Cardiac fibroblast (primary cell): Measurements from ENCODE around the gene RNF212.

Experiments
- DNase-seq, 2 donors: peaks; one replicate each; pipeline versions ENCODE4 v3.0.0 to v3.0.0-alpha.2; 2010; ENCODE audit warnings: low read depth in 2 of 2
- H3K4me3 ChIP-seq, 2 donors: replicated peaks in 1 of 2; 1 replicate in 1 of 2; 2 replicates in 1 of 2; pipeline ENCODE4 v1.5.1; 2011; ENCODE audit warnings: low read depth in 2 of 2, low read length in 2 of 2, mild to moderate bottlenecking in 2 of 2, moderate library complexity in 1 of 2
- CTCF ChIP-seq: IDR thresholded peaks from one replicate; pipeline ENCODE4 v1.5.1; 2011; ENCODE audit warnings: low read depth, mild to moderate bottlenecking, low read length, inconsistent platforms

RNF212 gene

DNA sequence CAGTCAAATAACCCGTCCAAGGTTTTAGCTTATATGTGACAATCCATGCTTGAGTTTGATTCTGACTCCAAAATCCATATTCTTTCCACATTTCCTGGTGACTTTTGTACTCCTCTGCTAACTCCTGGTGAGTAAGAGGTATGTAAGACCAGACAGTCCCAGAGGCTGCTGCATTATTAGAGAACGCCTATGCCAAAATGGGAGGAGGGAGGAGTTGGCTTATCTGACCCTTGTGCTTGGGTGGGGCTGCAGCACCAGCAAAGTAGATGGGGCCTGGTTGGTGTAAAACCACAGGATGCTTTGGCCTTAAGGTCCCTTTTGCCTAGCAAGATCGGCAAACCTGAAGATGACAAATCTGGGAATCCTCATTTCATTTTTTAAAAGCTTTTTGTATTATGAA lies 9.1 kb upstream of the RNF212 start:
- DNase-seq, result no peak
- no peak for TF ChIP-seq CTCF
- H3K4me3 ChIP-seq, result no peak overlapping the region

- TF ChIP-seq CTCF, result no peak
- DNase-seq, result peak in 1 of 2 donors; percentile 17
- no peak overlapping the region for H3K4me3 ChIP-seq
Observed at GRCh38 chr4:1116838-1117237, 3.5 kb upstream of the RNF212 start.

GRCh38 chr4:1115528-1116293 lies 2.3 kb upstream of the RNF212 start:
- DNase-seq, result peak in 1 of 2 donors; percentile 3
- H3K4me3 ChIP-seq, result no peak overlapping the region
- no peak for TF ChIP-seq CTCF

DNA sequence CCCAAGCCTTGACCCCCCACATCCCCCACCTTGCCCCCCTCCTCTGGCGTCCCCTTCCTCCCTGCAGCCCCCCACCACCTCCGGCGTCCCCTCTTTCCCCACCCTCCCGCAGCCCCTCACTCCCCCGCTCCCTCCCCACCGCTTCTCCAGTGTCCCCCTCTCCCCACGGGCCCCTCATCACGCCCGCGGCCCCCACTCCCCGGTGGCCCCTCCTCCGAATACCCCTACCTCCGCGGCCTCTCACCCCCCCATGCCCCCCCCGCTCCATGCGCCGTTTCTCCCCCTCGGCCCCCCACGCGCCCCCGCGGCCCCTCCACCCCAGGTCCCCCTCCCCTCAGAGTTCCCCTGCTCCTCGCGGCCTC lies 562 bp downstream of the RNF212 start:
- H3K4me3 ChIP-seq, result no peak overlapping the region
- TF ChIP-seq CTCF, result no peak
- no peak for DNase-seq

DNA sequence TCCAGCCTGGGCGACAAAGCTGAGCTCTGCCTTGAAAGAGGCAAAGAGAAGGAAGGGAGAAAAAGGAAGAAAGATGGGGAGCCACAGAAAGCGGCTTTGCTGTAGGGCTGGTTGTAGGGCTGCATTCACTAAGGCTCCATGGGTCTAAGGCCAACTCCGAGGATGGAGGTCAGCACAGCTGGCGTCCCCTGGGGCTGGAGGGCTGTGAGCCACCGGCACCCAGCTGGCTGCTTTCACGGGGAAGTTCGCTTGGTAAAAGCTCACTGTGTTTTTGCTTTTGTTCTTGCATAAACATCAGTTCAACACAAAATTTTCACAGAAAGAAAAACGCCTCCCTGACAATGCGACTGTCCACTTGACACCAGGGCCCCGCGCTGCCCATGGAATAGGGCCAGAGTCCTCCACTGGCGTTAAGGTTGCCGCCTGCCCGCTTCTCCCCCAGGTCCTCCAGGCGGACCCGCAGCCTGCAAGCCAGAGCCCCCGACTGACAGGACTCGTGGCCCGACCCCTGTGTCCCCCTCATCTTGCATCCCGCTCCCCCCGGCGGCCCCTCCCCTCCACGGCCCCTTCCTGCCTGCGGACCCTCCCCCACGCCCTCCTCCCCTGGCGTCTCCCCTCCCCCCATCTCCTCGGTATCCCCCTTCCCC lies 1.1 kb downstream of the RNF212 start:
- no peak for DNase-seq
- H3K4me3 ChIP-seq, result no peak overlapping the region
- no peak for TF ChIP-seq CTCF

DNA sequence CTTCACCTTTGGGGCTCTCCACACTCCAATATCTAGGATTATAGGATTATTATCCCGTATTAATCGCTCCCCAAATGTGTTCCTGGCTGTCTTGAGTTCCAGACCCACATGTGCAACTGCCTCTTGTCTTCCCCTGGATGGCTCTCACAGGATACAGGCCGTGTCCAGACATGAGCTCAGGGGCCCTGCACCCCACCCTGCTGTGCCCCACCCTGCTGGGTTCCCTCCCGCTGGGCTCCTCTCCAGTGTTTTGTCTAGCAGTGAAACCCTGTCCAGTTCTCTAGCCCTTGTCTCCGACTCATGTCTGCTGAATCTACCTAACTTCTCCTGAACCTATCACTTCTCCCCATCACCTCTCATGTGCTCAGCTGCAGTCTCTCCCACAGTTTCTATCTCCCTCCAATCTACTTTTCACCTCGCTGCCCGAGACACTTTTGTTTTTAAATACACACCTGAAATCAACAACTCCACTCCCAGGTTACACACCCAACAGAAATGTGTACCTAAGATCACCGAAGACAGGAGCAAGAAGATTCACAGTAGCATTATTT lies 2.0 kb downstream of the RNF212 start:
- H3K4me3 ChIP-seq, result no peak overlapping the region
- no peak for DNase-seq
- TF ChIP-seq CTCF, result no peak
